Activated CD4-positive, alpha-beta T cell treated with anti-CD3 and anti-CD28 coated beads for 24 hours (primary cell): ENCODE data around the gene TEX261.

Experiments used
- DNase-seq, 2 donors: peaks; one replicate each; pipeline ENCODE4 v3.0.0-alpha.2; 2020; ENCODE audit warnings: low read depth in 2 of 2

TEX261 gene

DNA sequence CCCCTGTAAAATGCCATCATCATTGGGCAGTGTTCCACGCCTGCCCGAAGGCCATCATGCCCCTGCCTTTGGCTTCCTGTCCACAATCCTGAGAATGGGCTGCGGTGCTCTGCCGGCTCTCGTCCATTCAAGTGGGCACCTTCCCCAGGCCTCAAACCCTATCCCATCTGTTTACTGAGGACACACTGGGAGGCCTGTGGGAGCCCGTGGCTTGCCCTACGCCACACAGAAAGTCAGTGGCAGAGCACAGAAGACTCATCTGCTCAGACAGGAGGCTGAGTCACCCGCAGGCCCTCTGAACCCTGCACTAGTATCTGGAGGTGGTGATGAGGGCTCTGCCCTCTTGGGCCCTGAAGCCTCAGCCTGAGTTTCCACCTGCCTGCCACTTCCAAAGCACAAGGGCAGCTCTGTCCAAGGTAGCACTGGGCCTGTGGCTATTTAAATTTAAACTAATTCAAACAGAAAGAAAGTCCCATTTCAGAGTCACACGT is 35.4 kb downstream of the TEX261 start:
- DNase-seq, result no peak

DNA sequence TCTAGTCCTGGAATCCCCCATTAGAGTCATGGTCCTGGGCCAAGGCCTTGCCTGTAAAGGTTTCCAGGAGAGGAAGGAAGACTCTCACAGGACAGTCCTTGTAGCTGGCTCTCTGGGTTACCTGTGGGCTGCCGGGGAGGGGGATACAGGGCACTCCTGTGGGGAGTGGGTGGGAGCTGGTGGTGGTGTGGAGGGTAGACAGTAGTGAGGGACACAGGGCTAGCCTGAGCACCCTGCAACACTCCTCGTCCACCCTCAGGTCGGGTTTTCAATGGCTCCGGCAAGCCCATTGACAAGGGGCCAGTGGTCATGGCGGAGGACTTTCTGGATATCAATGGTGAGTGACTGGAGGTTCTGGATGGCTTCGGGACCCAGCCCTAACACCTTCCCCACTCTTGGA is 35.9 kb downstream of the TEX261 start:
- DNase-seq, result no peak

DNA sequence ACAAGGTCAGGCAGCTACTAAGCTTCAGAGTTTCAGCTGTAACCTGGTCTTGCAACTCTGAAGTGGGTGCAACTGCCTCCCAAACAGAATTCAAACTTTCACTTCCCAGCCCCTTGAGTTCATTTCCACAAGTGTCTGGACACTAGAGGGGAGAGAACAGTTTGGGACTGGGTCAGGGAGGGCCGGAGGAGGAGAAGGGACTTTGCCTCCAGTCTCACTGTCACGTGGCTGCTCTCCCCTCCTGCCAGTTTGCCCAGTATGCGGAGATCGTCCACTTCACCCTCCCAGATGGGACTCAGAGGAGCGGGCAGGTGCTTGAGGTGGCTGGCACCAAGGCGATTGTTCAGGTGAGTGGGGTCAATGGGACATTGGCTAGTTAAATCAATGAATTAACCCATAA is 36.9 kb downstream of the TEX261 start:
- DNase-seq, result no peak

DNA sequence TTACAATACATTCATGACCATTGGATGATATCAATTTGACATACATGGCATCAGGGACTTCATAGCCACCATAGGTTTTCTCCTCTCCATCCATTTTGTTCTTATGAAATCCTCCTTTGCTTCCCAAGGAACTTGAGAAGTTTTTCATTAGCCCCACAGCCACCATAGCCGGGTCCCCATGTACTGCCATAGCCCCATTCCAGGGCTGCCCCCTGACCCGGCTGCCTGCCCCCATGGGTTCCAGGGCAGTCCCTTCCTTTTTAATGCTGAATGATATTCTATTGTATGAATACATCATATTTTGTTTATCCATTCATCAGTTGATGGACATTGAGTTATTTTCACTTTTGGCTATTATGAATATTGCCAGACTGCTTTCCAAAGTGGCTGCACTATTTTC is 38.5 kb downstream of the TEX261 start:
- no peak for DNase-seq

DNA sequence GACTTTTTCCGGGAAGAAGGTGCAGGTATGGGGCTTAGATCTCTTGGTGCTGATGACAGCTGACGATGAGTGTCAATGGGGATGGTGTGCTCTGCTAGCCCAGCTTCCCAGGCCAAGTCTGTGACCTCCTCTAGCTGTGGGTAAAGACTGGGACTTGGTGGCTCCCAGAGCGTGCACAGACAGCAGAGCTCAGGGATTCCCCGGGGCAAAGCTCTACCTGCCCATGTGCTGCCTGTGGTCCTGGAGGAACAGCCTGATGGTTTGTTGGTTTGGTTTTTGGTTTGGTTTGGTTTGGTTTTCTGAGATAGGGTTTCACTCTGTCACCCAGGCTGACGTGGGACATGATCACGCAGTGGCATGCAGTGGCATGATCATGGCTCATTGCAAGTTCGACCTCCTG is 39.8 kb downstream of the TEX261 start:
- DNase-seq, result no peak

DNA sequence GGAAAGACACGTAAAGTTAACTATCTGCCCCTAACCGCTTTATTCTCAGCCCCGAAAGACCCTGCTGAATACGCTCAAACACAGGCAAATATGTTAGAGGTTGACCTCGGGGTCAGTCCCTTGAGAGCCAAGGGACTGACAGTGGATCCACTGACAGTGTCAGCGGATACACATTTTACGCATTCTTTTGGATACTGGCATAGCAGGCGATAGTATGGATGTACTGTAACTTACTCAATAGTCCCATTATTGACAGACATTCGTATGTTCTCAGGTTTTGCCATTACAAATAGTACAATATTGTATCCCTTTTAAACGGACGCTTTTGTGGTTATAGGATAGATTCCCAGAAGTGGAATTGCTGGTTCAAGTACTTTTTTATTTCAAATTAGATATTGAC is 45.6 kb downstream of the TEX261 start:
- DNase-seq, result no peak

DNA sequence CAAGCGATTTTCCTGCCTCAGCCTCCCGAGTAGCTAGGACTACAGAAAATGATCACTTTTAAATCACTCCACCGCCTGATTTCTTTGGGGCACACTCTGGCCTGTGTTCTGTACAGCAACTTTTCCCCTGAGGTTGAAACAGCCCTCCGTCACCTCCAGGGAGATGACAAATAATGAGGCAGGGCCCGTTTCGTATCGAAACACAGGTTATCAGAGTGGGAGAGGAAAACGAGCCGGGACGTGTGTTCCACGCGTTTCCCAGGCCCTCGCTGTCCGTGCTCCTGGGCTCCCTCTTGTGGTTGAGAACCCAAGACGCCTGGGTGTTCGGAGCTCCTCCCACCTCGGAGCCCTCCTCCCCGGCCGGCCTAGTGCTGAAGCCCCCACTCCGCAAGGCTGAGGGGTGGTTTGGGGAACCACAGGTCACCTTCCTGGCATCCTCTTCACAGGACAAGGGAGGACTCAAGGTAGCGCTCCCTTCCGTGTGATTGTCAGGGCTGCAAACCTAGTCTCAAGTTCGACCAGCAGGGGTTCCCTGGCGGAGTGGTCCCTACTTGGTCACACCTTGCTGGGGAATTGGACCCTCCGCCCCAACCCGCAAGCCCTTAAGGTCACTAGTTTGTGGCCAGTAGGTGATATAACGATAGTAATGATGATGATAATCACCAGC is 46.2 kb downstream of the TEX261 start:
- peak; percentile 70 to 77 for DNase-seq

DNA sequence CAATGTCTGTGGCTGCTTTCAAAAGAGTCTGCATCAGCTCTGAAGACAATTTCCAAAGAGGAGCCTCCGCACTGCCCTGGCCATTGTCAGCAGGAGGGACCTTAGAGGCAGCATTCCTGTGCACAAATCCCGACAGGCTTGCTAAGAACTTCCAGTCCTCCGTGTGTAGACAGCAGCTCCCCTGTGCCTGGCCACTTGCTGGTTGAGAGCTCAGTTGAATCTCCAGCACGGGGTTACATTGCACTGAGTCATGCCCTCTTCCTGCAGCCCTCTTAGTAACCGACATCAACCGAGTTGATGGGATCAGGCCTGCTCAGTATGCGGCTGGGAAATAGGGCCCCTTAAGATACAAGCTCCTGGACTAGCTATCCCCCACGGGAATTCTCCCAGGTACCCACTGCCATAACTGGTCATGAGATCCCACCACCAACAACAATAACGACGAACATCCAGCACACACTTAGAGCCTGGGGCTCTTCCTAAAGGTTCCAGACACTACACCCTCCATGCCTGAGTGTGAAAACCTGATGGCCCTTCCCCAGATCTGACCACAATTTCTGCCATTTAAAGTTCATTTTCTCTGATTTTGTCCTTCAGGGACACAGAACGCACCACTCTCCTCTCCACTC is 47.0 kb downstream of the TEX261 start:
- no peak for DNase-seq

DNA sequence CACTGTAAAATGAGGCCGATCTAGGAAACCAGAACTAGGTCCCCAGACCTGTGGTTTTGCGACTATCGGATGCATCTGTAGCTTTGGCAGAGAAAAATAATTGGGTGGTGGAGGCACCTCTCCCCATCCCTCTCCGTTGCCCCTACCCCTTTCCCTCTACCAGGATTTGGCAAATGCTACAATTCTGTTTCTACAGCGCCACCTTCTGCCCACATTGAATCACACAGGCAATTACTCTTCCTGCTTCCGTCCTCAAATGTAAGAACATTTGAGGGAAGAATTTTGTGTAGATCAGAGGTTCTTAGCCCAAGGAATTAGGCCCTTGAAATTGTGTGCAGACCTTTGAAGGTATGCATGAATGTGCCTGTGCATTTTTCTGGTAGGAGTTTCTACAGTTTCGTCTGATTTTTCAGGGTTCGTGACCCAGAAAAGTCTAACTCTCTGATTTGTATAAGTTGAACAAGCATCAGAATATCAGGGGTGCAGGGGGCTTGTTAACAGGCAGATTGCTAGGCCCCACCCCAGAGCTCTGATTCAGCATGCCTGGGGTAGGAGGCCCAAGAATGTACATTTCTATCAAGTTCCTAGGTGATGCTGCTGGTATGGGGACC is 47.7 kb downstream of the TEX261 start:
- peak; percentile 15 to 46 for DNase-seq

DNA sequence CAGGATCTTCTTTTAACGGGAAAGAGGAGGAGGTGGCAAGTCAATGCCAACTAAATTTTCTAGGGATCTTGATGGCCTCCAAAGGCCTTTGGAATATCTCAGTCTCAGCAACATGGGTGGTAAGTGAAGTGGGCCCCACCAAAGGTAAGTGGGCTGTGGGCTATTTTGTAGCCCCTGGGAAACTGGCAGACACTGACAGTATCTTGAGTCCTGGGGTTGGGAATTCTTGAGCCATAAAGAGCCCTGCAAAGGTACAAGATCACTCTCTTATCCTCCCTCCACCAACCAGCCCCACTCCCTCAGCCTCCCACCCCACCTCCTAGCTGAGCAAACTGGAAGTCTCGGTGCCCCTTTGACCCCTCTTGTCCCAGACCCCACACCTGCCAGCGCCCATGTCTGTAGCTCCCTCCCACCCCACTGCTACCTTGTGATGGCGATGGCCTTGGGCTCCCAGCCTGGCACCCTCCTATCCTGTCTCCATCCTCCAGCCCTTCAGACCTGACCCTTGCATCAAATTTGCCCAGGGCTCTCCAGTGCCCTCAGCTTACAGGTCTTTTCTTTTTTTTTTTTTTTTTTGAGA is 50.5 kb downstream of the TEX261 start:
- DNase-seq, result no peak

DNA sequence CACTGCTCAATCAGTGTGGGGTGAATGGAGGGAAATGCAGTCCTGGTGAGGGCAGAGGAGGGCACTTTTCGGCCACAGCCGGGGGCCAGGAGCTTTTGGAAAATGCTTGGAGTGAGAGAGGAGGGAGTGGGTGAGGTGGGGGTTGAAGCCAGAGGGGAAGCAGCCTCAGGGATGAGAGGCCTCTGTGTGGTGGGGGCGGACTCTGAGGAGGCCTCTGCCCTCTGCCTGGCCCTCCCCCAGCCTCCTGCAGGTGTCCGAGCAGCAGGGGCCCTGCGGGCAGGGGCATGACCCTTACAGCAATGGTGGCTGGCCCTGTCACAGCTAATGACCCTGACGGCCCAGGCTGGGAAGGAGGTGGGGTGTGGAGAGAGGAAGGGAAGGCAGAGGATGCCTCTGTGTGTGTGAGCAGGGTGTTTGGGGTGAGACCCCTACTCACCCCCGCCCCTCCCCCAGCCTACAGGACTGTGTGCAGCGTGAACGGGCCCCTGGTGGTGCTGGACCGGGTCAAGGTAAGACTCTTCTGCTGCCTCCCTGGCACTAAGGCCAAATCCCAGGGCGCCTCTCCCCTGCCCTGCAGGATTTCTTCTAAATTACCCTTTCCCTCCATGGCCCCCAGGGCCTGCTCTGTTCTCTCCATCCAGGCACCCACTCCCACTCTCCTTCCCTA is 51.3 kb downstream of the TEX261 start:
- DNase-seq, result no peak

DNA sequence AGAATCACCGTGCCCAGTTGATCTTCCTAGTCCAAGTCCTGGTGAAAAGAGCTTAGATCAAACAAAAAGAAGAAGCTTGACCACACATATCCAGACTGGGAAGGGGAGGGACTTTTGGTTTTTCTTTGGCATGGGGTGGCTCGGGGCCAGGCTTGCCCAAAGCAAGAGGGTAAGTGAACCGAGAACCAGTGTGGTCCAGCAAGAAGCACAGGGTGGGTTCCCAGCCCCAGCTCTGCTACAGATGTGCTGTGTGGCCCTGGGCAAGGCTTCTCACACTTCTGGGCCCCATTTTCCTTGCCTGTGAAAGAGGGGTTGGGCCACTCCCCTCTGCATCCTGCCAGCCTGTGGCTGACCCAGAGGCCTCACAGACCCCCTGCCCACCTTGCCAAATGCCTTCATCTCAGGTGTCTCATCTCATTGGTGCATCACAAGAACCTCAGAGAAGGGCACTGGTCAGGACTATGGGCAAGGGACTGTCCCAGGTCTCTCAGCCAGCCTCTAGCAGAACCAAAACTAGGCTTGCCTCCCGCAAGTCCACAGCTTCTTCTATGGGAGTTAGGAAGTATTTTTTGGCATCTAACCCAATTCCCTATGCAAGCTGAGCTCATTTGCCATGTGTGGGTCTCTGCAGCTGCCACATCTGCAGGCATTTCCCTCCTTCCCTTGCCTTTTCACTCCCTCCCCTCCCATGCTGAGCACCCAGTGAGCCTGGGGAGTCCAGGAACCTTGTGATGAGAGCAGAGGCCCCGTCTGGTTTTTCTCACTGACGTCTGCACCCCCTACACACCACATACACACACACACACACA is 52.1 kb downstream of the TEX261 start:
- no peak for DNase-seq

DNA sequence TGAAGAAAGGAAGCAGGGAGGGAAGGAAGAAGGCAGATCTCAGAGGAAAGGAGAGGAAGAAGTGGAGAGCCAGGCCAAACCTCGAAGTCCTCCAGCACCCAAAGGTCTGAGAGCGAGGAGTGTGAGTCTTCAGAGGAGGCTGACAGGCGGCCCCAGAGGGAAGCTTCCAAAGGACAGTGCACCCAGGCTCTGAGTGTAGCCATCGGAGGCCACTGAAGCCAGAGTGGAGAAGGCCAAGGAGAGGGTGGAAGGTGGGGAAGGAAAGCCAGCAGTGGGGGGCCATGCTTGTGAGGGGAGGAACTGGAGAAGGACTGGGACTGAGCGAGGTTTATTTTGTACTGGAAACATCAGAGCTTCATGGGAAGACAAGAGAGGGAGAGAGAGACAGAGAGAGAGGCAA is 53.0 kb downstream of the TEX261 start:
- DNase-seq, result no peak

DNA sequence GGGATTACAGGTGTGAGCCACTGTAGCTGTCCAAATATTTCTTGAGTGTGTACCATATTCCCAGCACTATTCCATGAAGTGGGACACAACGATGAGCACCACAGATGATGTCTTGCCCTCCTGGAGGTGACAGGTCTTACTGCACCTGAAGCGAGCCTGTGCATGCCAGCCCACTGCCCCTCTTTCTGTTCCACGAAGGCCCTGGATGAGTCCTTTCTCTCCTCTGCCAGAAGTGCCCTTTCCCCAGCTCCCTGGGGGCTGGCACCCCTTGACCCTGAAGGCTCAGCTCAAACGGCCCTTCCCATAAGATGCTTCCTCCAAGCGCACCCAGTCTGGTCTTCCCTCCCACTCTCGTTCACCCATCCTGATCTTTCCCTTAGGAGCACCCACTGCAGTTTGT is 53.5 kb downstream of the TEX261 start:
- no peak for DNase-seq

DNA sequence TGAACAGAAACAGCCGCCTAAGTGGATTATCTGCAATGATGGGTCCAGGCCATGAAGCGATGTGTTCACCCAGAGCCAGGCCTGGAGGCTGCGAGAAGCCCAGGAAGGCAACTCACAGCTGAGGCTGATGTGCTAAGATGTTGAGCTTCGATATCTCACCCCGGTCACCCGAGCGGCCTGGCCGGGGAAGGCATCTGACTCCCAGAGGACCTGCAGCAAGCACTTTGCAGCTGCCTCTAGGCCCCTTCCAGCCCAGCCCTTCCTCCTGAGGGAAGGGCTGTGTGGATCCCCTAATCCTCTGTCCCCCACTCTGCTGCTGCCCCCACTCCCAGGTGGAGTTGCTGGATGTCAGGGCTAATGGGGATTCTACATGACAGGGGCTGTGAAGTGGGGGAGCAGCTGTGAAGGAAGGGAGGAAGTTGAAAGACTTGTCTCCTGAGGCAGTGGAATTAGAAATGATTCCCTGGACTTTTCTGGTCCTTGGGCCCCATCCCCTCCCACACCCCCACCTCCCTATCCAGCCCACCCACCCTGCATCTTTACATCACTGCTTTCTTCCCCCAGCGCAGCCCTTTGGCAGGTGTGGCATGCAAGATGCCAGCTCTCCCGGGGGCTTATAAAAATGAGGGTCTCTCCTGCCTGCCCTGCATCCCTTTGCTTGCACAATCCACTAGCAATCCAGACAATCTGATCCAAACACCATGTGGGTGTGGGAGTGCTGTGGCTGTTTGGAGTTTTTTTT is 54.7 kb downstream of the TEX261 start:
- DNase-seq, result no peak

DNA sequence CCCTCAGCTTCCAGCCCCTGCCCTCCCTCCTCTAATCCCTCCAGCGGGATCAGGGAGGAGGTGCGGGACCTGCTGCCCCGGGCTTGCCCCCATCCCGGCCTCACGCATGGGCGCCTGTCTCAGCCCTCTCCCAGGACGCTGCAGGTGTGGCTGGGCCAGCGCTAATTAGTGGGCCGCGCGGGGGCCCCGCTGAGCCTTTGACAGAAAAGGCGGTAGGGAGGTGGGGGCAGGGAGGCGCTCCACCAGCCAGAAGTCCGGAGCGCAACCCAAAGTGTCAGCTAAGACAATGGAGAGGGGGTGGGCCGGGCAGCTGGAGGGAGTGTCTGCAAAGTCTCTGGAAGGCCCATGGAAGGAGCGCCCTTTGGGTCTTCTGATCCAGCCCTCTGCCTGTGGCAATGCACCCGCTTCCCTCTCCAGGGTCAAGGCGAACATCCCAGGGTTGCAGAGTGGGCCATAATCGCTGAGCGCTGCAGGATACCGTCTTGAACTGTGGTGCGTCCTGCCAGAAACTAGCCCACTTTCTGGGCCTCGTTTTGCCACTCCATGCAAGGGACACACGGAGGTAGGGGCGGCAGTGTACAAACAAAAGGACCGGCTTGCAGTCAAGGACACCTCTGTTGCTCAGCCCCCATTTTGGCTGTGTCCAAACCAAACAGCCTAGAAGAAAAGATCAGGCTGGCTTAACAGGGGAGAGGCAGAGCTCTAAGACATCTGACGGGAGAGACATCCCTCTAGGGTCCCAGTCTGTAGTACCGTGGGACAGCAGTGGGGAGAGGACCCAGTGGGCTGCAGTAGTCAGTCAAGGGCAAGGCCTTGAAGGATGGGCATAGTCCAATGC is 55.5 kb downstream of the TEX261 start:
- DNase-seq, result no peak

DNA sequence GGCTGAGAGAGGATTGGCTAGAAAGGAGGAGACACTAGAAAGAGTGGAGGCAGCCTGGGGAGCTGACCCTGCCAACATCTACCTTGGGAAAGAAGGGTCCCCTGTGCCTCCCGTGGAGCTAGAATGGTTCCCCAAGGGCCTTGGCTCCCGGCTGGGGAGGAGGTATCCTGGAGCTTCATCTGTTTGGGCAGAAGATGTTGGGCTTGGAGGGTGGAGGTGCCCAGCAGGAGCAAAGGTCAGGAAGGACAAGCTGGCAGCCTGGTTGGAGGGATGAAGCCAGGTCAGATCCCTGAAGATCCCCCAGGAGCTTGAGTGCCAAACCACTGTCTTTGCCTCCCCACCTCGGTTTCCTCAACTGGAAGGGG is 56.1 kb downstream of the TEX261 start:
- no peak for DNase-seq

DNA sequence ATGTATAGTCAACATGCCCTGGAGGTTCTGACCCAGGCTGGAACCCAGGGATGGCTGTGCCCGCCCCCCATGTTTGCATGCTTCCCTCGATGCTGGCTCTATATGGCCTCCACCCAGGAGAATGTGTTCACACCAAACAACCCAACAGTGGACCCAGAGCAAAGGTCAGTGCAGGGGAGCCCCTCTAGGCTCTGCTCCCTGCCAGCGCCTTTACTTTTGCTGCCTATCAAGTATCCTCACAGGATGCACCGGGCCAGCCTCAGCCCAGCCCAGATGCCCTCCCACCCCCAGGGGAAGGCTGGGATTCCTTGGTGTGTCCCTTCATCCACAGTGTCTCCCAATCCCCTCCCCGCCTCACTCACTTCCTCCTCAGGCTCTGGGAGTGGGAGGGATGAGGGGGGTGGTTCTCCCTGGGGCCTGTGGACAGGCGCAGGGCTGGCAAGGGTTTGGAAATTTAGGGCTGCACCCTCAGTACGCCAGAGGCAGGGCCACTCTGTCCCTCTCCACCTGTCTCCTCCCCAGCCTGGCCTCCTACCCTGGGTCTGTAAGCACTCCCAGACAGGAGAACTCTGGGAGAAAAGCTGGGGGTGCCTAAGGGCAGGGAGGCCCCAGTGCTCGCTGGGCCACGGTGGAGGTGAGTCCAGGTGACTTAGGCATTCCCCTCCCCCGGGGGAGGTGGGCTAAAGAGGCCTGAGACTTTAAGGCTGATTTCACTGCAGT is 56.6 kb downstream of the TEX261 start:
- DNase-seq, result no peak
